GM12865 (cell line): ENCODE results near the gene DDX51.

Source experiments
- DNase-seq: peaks from one replicate; pipeline ENCODE4 v3.0.0; 2010; ENCODE audit warnings: low read depth
- H3K4me3 ChIP-seq: 2 replicates; pipeline ENCODE4 v1.5.1; 2011; ENCODE audit warnings: mild to moderate bottlenecking, low read depth, low read length, control low read depth
- TF ChIP-seq, protein P1 (sequence below): IDR thresholded peaks from 2 replicates; pipeline ENCODE4 v1.5.1; 2011; ENCODE audit warnings: low read length, control low read depth, low read depth, inconsistent platforms; ENCODE audit not compliant: insufficient read depth; ENCODE audit errors: missing control alignments

DDX51 gene

DNA sequence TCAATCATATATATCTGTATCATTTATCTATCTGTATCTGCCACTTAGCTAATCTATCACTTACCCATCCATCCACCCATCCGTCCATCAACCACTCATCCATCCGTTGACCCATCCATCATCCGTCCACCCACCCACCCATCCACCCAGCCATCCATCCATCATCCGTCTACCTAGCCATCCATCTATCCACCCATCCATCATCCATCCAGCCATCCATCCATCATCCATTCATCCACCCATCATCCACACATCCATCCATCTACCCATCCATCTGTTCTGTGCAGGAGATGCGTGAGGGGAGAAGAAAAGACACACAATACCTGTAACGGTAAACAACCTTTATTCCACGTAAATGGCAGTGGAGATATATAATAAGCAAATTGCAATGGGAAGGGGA lies 20.3 kb upstream of the DDX51 start:
- DNase-seq = no peak
- TF ChIP-seq, protein P1, sequence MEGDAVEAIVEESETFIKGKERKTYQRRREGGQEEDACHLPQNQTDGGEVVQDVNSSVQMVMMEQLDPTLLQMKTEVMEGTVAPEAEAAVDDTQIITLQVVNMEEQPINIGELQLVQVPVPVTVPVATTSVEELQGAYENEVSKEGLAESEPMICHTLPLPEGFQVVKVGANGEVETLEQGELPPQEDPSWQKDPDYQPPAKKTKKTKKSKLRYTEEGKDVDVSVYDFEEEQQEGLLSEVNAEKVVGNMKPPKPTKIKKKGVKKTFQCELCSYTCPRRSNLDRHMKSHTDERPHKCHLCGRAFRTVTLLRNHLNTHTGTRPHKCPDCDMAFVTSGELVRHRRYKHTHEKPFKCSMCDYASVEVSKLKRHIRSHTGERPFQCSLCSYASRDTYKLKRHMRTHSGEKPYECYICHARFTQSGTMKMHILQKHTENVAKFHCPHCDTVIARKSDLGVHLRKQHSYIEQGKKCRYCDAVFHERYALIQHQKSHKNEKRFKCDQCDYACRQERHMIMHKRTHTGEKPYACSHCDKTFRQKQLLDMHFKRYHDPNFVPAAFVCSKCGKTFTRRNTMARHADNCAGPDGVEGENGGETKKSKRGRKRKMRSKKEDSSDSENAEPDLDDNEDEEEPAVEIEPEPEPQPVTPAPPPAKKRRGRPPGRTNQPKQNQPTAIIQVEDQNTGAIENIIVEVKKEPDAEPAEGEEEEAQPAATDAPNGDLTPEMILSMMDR = no peak
- no peak overlapping the region for H3K4me3 ChIP-seq

DNA sequence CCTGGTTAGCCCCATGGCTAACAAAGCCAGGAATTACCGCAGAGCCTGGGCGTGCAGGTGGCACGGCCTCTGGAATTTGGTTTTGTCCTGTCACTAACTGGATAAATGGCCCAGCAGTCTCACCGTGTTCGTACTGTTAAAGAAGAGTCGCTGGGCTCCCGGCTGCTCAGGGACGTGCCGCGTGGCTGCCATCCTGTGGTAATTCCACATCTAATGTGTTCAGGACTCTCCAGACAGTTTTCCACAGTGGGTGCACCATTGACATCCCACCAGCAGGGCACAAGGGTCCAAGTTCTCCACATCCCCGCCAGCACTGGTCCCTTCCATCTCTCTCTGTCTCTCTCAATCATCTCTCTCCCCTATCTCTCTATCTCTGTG lies 19.8 kb upstream of the DDX51 start:
- no peak for DNase-seq
- TF ChIP-seq, protein P1 = no peak
- no peak overlapping the region for H3K4me3 ChIP-seq

DNA sequence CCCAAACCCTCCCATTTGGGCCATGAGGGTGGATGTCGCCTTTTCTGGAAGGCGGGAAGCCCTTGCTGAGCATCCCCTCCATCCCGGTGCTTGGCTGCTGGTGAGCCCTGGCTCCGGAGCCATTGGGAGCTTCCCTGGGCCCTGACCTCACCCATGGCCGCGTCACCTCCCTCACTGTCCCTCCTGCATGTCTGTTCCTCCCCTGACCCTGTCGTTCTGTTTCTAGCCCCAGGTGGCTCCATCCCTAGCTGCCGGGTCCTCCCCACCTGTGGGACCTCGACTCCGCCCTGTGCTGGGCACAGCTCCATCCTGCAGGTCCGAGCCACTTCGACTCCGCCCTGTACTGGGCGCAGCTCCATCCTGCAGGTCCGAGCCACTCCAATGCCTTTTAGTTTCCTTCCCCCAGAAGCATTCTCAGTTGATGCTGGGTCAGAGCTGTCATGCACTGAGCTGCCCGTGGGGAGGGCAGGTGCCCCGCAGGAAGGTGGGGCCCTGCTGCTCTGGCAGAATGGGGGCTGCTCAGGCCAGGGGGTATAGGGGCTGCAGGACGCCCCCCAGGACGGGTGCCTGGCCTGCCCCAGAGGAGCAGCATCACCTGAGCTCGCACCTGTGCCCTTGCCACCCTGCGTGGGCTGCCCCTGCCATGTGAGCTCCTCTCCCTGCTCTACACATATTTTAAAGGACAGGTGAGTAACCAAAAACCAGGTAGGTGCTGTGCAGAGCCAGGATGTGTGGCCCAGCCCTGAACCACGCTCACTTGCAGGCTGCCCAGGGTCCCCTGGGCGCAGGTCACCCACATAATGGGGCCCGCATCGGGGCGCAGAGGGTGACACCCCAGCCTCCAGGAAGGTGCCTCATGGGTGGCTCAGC lies 19.2 kb upstream of the DDX51 start:
- DNase-seq = no peak
- TF ChIP-seq, protein P1 = no peak
- H3K4me3 ChIP-seq = no peak overlapping the region

DNA sequence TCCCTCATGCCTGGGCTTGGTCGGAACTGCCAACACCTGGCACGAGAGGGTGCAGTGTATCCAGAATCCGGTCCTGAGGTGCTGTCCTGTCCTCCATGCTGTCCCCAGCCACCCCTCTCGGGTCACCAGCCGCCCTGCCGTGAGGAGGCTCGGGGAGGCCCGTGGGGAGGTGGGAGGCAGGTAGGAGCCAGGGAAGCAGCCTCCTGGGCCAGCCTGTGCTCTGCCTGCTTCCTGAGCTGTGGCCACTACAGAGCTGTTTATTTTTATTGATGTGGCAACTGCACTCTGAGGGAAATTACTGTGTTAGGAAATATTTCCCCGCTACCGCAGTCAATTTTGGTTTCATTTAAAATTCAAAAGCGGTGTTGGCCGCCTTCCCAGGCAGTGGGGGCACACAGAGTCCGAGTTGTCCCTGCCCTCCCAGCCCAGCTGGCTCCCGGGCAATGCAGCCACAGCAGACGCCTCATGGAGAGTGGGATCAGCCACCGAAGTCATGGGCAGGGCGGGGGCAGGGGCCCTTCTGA lies 18.5 kb upstream of the DDX51 start:
- no peak overlapping the region for H3K4me3 ChIP-seq
- no peak for DNase-seq

DNA sequence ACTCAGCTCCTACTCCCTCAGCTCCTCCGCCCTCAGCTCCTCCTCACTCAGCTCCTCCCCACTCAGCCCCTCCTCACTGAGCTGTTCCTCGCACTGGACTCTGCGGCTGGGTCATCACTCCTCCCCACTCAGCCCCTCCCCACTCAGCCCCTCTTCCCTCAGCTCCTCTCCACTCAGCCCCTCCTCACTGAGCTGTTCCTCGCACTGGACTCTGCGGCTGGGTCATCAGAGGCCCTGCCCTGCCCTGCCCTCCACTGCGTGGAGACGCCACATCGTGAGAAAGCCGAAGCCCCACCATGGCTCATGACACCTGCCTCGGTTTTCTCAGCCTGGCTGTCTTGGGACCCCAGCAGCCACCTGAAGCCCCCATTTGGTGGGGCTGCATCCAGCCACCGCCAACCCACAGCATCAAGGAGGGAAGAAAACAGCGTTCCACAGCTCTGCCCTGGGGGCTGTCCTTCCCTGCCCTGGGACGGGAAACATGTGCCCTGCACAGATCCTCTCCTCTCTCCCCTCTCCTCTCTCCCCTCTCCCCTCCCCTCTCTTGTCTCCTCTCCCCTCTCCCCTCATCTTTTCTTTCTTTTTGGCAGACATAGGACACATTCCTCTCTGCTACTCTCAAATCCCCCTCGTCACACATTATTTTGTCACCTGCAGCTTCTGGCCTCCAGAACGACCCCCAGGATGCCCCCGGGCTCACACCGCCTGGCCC lies 17.8 kb upstream of the DDX51 start:
- no peak for DNase-seq
- TF ChIP-seq, protein P1 = no peak
- no peak overlapping the region for H3K4me3 ChIP-seq

More for the DNA sequence above, 18.5 kb upstream of the DDX51 start:
- TF ChIP-seq, protein P1 = no peak

DNA sequence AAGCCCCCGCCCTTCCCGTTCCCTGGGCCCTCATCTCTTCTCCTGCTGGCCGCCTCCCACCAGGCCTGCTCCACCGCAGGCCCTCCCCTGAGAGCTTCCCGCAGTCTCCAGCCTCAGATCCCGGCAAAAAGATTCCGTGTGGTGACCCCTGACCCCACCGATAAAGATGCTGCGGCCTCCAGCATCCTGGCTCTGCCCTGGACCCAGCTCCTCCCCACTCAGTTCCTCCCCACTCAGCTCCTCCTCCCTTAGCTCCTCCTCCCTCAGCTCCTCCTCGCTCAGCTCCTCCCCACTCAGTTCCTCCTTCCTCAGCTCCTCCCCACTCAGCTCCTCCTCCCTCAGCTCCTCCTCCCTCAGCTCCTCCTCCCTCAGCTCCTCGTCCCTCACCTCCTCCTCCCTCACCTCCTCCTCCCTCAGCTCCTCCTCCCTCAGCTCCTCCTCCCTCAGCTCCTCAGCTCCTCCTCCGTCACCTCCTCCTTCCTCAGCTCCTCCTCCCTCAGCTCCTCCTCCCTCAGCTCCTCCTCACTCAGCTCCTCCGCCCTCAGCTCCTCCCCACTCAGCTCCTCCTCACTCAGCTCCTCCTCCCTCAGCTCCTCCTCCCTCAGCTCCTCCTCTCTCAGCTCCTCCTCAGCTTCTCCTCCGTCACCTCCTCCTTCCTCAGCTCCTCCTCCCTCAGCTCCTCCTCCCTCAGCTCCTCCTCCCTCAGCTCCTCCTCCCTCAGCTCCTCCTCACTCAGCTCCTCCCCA lies 17.1 kb upstream of the DDX51 start:
- no peak overlapping the region for H3K4me3 ChIP-seq
- TF ChIP-seq, protein P1 = no peak
- DNase-seq = no peak
